HEK293 (cell line): Measurements from ENCODE around the gene ATP7A.

Experiments used
- CTCF ChIP-seq: fragments of 450-650 bp; formaldehyde crosslinking; IDR thresholded peaks from 2 replicates; pipeline ENCODE4 v1.5.1; 2016; ENCODE audit warnings: missing biosample characterization, missing genetic modification characterization
- SP2 ChIP-seq: fragments of 450-650 bp; formaldehyde crosslinking; IDR thresholded peaks from 2 replicates; pipeline ENCODE4 v1.5.1; 2016; ENCODE audit warnings: missing biosample characterization, missing genetic modification characterization
- ZNF350 ChIP-seq: fragments of 450-650 bp; formaldehyde crosslinking; IDR thresholded peaks from 2 replicates; pipeline ENCODE4 v1.5.0; 2017; ENCODE audit warnings: missing biosample characterization, mild to moderate bottlenecking, missing genetic modification characterization
- ZNF37A ChIP-seq: fragments of 450-650 bp; IDR thresholded peaks from 2 replicates; pipeline ENCODE4 v1.5.1; 2018; ENCODE audit warnings: missing biosample characterization, missing genetic modification characterization

GRCh38 chrX:77893713-77894112, 16.8 kb upstream of the ATP7A start:
- no peak for TF ChIP-seq CTCF (tag by site-specific recombination)
- no peak for TF ChIP-seq ZNF37A
- TF ChIP-seq ZNF350 (tag by site-specific recombination) = no peak
- no peak for TF ChIP-seq SP2
